ENCODE data around the gene MYOF.

- no peak for TF ChIP-seq CTCF (conservative IDR thresholded peaks at IDR 0.05 in 1 of 2, IDR thresholded peaks at IDR 0.05 in 1 of 2; ENCODE audit: low read depth in 1 of 2, low read length in 2 of 2)
- no peak for TF ChIP-seq EZH2 (IDR thresholded peaks at IDR 0.05; ENCODE audit: low read length, missing control alignments)
Observed at GRCh38 chr10:93274419-93274818, 207.7 kb downstream of the MYOF start.
